NCI-H226 (cell line): ENCODE measurements around the gene TENM3.
A peak's percentile ranks its signal among the peaks of the same experiment; 100 is the strongest.

Source experiments
- DNase-seq: peaks from one replicate; pipeline ENCODE4 v3.0.0-alpha.2; 2015

The TENM3 gene

DNA sequence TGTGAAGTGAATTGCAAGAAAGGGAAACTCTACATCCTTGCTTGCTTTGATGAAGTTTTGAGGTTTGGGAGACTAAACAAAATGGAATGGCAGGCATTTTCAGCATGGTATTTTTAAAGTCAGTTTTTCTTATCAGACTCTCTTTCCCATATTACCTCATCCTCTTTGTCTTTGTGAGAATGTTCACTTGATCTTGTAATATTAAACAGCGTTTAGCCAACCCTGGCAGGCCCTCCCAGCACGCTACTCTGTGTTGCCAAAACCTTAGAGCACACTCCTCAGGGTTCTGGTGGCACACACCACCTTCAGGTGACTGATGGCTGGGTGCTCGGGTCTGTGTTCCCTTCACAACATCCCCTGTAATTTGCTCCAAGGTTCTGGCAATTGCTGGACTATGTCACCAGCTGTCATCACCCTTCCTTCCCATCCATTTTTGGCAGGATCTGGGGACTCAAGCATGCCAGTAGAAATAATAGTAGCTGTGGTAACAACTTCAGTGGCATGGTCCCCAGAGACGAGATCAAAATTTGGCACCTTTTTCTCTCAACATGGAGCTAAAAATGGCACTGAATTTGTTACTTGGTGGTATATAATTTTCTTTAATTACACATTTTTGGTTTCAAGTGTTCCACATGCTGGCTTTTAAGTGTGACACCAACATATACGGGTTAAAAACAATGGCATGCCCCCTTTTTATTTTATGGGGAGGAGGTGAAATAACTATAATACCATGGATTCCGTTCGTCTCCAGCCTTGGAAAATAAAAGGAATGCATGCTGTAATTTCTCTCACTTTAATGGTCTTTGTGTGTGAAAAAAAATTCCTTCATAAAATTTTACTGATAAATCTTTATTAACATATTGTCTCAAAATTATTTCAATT is 400.8 kb downstream of the TENM3 start:
- DNase-seq = peak; percentile 84

DNA sequence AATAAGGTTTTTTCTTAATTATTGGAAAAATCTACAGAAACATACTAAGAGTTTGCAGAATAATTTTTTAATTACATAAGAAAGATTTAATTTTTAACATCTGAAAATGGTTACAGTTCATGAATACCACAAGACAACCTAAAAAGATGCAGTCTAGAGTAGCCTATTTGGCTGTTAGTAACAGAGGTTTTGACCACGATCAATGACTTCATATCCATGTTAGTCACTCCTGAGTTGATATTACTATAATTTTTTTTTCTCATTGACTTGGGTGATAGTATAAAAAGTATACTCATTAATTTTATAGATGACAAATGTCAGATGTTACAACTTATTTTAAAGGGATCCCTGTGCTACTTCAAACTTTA is 401.5 kb downstream of the TENM3 start:
- peak; percentile 45 for DNase-seq

DNA sequence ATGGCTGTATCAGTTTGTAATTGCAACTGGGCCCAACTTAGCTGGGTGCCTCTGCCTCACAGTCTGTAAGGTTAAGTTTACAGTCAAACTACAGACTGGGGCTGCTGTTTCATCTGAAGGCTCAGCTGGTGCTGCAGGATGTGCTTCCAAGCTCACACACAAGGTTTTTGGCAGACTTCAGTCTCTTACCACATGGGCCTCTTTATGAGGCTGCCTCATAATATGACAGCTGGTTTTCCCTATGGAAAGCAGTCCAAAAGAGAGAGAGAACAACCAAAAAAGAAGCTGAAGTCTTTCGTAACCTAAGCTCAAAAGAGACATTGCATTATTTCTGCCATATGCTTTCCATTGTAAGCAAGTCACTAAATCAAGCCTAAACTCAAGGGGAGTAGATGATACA is 402.3 kb downstream of the TENM3 start:
- DNase-seq = no peak

DNA sequence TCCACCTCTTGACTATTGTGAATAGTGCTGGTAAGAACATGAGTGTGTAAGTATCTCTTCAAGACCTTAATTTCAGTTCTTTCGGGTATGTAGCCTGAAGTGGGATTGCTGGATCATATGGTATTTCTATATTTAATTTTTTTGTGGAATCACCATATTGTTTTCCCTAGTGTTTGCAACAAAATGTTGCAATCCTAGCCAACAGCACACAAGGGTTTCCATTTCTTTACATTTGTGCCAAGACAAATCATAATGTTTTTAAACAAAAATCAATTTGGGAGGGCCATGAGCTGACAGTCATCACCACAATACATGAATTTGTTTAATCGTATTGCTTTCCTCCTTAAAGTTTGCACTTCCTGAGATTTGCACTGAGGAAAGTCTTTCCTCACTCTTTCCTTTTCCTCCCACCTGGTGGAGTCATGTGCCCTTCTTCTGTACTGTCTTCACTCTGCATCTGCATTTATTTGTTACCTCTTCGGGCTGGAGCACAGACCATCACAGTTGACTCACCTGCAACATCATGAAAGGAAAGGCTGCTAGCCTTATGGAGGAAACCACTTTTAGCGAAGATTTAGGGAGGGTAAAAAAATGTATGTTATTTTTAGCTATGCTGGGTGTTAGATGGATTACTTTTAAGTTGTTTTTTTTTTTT is 404.6 kb downstream of the TENM3 start:
- DNase-seq = no peak

DNA sequence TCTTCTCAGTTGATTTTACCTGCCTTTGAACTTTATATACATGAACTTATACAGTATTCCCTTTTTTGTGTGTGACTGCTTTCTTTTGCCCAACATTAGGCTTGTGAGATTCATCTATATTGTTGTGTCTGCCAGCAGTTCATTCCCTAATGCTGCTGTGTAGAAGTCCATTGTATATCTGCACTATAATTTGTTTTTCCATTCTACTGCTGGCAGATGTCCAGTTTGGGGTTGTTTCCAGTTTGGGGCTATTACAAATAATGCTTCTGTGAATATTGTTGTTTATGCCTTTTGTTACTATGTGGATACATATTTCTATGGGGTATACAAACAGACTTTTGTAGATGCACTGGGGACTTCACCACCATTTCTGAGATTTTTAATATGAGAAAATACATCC is 405.6 kb downstream of the TENM3 start:
- no peak for DNase-seq

DNA sequence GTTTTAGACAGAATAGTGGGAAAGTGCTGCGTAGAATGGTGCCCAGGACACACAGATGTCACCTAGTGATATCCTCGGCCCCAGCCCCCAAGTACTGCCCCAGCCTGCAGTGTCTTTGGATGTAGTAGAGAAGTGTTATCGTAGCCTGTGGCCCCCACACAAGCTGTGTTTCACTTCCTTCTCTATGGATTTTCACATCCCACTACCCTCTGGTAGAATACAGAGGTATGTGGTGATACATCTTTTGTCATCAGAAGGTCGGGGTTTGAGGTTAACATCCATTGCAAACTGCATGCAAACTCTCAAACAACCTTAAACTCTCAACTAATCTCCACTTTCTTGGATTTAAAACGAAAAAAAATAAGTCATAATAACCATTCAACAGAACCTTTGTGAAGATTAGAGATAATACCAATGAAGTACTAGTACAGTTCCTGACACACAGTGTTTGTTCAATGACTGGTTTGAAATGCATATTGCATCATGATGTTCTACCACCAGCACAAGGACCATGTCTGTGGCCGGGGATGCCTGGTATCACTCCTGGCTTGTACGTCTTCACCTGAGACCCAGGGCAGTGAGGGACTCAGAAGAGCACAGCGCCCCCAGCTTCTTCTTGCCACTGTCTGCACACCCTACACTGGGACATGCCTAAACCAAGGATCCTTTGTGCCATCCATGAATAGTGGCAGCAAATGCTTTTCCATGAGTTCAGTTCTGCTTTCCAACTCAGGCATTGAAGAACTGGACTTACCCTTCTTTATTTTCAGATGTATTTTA is 406.7 kb downstream of the TENM3 start:
- DNase-seq = no peak

DNA sequence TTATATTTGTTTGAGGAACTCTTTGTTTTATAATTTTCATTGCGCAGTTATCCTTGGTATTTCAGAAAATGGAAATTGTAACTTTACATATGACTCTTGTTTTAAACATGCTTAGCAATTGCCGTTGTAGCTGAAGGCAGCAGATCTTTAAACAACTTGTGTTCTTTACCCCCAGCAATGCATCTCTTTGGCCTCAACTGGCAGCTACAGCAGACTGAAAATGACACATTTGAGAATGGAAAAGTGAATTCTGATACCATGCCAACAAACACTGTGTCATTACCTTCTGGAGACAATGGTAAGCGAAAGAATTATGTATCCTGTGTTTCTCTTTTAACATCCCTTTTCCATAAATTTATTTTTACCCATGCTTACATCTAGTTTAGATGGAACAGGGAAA is 410.4 kb downstream of the TENM3 start:
- no peak for DNase-seq

DNA sequence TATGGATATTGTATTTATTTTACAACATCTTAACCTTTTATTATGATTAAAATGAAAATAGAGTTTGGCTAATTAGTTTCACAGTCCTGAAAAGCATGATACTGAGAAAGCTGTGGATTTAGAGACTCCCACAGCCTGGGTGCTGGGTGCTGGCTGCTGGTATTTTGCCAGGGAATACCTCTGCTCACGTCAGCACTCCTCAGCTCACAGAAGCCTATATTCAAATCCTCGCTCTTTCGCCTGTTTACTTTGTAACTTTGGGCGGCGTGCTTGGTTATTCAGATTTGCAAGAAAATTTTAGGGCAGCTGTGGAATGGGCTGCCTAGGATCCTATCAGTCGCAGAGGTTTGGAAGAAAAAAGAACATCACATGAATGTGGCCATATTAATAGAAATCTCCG is 412.1 kb downstream of the TENM3 start:
- no peak for DNase-seq

DNA sequence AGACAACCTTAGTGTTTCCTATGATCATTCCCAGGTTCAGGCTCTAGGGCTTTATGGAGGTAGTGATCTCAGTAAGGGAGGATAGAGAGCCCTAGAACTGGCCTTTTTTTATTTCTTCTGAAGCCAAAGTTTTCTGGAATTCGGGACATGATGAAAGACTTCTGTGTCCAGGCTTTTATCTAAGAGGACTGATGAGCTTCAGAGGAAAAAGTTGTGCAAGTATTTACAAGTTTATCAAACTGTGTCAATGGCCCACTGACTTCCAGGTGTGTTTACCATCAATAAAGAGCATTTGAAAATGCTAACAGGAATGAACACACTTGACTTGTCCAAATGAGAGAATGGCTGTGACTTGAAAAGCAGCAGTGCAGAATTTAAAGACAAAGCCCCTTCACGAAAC is 419.3 kb downstream of the TENM3 start:
- no peak for DNase-seq

DNA sequence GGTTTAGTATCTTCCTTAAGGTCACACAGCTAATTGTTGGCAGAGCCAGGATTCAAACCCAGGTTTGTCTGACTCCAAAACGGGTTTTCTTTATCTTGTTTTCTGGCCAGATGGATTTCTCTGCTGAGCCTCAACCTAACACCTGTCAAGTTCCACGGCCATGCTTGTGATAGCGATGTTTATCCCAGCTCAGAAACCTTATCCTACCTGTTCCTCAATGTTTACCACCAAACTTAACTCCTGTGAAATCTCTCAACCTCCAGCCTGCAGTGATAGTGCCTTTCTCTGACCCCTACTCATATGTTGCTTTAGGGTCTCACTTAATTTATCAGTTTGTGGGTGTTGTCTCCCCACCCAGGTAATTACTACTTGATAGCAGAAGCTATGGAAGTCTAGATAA is 428.0 kb downstream of the TENM3 start:
- DNase-seq = no peak

DNA sequence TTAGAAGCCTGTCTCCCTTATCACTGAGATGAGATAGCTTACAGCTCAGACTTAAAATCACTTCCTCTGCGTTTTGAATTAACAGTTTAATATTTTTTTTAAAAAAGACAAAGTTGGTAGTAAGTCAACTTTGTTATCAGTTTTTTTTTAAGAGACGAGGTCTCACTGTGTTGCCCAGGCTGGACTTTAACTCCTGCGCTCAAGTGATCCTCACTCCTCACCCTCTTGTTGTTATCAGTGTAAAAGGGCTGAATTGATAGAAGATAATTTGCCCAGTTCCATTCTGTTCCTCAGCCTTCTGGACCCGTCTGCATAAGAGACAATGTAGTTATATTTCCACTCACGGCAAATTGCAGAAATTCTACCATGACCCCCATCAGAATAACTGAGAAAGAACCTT is 428.5 kb downstream of the TENM3 start:
- no peak for DNase-seq

DNA sequence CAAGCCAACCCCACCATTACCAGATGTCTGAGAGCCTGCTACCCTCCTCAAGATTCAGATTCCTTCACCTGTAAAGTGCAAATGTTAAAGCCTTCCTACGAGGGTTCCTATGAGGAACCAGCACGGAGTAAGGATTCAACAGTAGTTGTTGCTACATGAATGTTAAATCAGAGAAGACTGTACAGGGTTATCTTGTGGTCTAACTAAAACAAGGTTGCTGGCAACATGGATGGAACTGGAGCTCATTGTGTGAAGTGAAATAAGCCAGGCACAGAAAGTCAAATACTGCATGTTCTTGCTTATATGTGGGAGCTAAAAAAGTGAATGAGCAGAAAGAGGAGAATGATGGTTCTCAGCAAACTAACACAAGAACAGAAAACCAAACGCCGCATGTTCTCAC is 435.4 kb downstream of the TENM3 start:
- DNase-seq = no peak

DNA sequence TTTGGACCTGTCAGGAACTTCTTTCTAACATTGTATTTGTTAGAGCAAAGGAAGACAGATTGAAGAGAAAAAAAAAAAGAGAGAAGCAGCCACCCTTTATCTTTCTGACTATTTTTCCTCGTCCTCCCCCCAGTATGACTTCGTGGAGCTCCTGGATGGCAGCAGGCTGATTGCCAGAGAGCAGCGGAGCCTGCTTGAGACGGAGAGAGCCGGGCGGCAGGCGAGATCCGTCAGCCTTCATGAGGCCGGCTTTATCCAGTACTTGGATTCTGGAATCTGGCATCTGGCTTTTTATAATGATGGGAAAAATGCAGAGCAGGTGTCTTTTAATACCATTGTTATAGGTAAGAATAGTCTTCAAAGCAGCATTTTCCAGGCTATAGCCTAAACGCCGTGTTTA is 436.3 kb downstream of the TENM3 start:
- no peak for DNase-seq

DNA sequence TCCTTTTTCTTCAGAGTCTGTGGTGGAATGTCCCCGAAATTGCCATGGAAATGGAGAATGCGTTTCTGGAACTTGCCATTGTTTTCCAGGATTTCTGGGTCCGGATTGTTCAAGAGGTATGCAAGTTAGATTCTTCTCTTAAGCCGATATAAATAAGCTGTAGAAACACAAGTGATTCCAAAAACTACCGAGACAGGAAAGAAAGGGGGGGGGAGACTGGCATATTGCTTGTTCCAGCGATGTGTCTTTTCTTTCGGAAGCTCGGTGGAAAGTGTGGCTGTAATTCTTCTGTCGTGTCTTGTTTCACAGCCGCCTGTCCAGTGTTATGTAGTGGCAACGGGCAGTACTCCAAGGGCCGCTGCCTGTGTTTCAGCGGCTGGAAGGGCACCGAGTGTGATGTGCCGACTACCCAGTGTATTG is 437.0 kb downstream of the TENM3 start:
- no peak for DNase-seq

DNA sequence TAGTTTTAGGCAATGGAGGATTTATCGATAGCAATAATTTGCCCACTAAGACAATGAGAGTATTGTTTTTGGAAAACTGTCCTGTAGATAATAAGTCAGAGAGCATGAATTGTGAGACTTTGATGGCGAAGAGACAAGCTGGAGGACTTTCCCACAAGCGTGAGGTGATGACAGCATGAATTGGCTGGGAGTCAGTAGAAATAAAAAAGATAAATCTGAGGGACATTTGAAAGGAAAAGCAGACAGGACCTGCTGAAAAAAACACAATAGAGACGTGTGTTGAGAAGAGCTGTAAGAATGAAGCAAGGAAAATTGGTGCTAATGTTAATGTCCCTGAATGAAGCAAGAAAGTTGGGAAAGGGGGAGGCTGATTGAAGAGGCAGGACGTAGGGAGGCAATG is 440.5 kb downstream of the TENM3 start:
- no peak for DNase-seq

DNA sequence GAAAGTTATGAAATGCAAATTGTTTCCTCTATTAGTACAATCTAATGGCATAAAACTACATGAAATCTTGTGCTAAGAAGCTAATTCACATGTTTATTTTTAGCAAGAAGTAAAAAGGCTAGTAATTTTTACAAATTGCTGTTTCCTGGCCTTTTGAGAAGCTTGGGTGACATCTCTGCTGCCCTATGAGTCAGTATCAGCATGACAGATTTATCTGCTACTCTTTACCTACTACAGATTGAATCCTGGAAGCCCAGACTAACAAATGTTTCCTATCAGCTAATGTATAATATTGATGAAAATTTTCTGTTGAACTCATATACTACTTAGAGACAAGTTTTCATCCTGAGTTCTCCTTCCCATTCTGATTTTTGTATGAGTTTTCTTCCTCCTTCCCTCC is 441.6 kb downstream of the TENM3 start:
- DNase-seq = no peak

DNA sequence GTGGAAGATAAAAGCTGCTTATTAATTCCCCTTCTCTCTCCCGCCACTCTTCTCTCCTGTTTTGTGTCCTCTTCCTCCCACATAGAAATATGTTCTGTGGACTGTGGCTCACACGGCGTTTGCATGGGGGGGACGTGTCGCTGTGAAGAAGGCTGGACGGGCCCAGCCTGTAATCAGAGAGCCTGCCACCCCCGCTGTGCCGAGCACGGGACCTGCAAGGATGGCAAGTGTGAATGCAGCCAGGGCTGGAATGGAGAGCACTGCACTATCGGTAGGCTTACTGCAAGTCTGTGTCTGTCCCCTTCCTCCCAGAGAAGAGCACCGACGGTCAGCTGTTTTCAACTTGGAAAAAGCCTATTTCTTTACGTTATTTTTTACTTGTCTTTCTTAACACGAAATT is 444.9 kb downstream of the TENM3 start:
- no peak for DNase-seq

DNA sequence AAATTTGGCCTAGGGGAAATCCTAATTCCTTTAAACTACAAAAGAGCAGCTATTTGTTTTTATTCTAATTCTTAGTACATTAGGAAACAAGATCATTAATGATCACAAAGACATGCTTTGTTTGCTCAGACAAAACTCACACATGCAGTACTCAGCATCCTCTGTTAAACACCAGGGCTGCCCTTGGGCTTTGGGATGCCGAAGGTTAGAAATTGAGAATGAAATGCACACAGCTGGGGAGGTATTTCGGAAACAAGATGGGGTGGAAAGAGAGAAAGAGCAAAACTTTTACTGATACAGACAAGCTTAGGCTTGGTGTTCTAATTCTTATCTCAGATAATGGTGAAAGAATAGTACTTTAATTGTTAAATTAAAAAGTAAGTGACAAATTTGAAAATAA is 451.3 kb downstream of the TENM3 start:
- DNase-seq = no peak

DNA sequence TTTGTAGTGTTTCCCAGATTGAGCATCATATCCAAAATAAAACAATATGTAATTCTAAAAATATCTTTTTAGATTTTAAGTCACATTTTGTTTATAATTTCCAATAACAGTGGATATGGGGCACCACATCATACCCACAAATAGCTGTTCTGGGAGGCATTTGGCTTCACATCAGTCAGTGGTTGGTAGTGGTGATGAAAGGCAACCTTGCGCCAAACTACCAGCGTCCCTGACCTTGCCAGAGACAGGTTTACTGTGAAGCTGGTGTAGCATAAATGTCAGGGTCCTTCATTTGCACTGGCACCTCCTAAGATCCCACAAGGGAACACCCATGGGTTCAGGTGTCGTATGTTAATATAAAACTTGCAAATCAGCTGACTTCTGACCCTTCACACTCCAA is 451.8 kb downstream of the TENM3 start:
- no peak for DNase-seq

DNA sequence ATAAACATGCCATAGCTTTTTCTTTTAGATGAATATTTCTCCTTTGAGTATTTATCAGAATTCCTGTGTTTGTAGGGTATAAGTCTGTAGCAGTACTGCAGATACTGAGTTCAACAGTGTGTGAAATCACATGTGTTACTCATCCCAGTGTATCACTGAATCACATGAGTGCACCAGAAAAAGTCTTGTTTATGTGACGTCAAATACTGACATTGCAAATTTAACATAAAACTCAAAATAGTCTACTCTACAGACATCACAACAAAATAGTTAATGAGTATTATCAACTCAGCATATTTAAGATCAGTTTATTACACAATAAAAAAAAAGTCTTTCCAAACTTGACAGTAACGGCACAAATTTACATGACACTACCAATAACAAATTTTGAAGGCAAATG is 452.6 kb downstream of the TENM3 start:
- DNase-seq = no peak

DNA sequence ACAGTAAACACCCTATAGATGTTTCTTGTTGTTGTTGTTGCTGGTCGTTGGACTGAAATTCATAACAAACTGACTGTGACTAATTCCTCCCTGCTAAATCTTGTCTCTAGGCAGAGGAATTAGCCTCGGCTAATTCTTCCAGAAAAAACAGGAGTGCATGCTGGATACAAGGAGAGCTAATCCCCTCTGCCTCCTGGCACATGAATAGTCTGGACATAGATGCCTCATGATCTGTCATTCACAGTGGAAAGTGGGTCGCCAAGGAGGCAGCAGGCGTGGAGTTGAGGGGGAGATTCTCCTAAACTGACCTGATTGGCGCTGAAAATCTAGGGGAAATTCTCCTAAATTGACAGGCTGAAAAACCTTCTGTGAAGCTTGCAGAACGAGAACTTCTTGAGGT is 453.9 kb downstream of the TENM3 start:
- no peak for DNase-seq

DNA sequence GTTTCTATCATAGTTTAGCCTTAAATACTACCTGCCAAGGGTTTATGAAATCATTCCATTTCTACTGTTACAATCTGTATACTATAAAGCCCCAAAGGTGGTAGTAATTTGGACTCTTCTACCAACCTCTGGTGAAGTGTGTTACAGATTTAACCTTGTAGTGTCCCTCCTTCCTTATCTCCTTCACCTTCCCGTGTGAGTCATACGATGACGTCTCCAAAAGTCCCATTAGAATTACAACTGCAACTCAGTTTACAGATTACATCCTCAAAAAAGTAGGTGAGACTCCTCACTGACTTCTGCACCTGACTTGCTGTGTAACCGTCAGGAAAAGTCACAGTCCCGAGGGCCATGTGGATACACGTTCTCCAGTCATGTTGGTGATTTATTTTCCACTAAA is 455.0 kb downstream of the TENM3 start:
- DNase-seq = no peak

DNA sequence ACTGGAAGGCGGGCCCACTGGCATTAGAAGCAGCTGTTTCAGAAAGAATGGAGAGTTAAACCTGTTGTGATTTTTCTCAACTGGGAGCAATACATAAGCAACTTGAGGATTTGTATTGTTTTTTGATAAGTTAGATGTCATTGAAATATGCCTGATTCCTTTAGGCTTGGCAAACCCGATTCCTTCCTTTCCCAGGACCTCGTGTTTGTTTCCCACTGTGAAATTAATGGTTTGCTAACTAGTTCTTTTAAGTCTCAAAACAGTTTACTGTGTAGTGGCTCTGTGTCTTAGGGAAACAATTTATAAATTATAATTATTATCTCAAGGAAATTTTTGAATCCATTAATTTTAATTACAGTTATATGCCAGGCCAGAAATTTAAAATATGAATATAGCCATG is 456.0 kb downstream of the TENM3 start:
- DNase-seq = no peak

DNA sequence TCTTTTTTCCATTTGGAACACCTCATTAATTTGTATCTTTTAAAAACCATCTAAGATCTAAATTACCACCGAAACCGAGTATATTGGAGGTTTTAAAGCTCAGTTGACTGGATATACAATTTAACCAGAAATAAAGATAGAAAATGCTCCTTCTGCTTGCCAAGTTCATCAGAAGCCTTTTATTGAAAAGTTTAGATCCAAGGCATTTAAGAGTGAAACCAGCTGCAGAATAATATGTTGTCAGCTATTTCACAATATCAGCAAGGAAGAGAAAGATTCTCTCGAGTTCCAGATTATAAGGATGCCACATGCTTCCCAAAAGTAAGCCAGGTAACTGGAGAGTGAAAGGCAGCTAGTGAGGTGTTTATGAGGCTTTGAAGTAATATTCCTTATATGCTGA is 456.6 kb downstream of the TENM3 start:
- no peak for DNase-seq
